Astrocyte of the cerebellum (primary cell): ENCODE results near the gene FBLN5.

ENCODE experiments used
- DNase-seq: peaks from one replicate; pipeline ENCODE4 v3.0.0-alpha.2; 2011; ENCODE audit warnings: low read depth
- H3K4me3 ChIP-seq: 2 replicates; pipeline ENCODE4 v1.5.1; 2011; ENCODE audit warnings: mild to moderate bottlenecking, low read depth, low read length, moderate library complexity
- CTCF ChIP-seq: IDR thresholded peaks from 2 replicates; pipeline ENCODE4 v1.5.1; 2012; ENCODE audit warnings: low read length, low read depth, moderate library complexity, mild to moderate bottlenecking; ENCODE audit errors: missing control alignments
- in situ Hi-C: cut with HindIII; loops from 2 replicates; pipeline ENCODE4 v1.10.0; 2017; ENCODE audit warnings: low sequenced_read_pairs

Gene FBLN5

GRCh38 chr14:91935586-91935985 is 11.9 kb downstream of the FBLN5 start:
- H3K4me3 ChIP-seq = no peak overlapping the region
- TF ChIP-seq CTCF = no peak
- no peak for DNase-seq
- in situ Hi-C loops = no loop called here

DNA sequence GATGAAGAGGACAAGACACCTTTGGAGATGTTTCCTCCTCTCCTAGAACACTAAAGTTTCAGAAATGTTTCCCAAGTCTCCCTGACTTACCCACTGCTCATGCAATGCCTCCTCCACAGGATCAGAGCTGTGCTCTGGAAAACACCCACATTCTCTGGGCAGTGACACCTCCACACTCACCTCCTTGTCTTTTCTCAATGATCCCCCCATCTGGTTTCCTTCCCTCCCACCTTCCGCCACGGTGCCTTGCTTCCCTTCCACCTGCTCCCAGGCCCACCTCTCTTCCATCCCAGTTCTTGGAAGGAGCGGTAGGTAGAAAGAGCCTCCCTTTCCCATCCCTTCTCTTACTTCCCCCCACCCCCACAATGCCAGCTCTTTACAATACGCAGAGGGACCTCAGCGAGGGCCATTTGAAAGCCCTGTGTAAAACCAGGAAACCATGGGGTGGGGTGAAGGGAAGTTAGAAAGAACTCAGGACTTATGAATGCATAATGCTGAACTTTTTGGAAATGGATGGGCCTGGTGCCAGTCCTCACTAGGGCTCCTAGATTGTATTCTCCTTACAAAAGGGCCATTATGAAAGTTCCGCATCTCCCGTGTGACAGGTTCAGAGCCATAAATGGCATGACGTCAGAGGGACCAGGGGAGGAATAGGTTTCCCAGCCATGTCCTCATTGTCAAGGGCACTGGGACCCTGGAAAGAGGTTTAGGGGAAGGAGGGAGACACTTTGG is 12.8 kb downstream of the FBLN5 start:
- DNase-seq = no peak
- H3K4me3 ChIP-seq = no peak overlapping the region
- in situ Hi-C loops = no loop called here
- TF ChIP-seq CTCF = no peak

- no peak for DNase-seq
- no peak for TF ChIP-seq CTCF
- in situ Hi-C loops = no loop called here
- H3K4me3 ChIP-seq = no peak overlapping the region
These were observed 15.9 kb downstream of the FBLN5 start for GRCh38 chr14:91931478-91932088.

- H3K4me3 ChIP-seq = no peak overlapping the region
- no peak for DNase-seq
- in situ Hi-C loops = no loop called here
- TF ChIP-seq CTCF = no peak
These were observed 17.8 kb downstream of the FBLN5 start for GRCh38 chr14:91929700-91930099.

DNA sequence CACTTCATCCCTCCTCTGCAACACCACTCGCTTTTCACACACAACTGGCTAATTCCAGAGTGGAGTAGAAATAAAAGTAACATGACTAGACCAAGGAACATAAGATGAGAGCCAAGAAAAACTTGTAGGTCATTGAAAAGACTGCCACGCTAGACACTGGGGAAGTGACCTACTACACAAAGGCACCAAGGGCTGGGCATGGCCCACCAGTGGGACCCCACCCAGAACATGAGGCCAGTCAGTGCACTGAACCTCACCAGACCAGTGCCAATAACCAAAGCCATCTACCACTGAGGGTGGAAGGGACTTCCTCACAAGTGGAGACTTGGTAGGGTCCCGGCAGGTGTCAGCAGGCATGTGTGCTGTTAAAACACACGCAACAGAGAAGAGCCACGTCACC is 19.7 kb downstream of the FBLN5 start:
- in situ Hi-C loops = no loop called here
- no peak overlapping the region for H3K4me3 ChIP-seq
- DNase-seq = no peak
- TF ChIP-seq CTCF = no peak

DNA sequence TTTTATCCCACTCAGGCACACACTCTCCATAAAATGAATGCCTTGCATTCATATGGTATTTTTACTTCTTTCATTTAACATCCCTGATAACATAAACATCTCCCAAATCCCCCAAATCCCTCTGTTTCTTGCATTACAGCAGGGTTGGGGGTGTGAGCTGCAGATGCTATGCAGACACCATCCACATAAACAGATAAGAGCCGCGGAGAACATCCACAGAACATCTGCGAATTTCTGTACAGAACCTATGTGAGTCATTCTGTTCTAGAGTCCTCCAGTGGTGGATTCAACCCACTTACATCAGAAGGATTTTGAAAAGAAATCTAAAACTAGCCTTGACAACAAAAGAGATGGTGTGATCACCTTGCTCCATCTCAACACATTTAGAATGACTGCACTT is 20.3 kb downstream of the FBLN5 start:
- in situ Hi-C loops = no loop called here
- no peak for DNase-seq
- TF ChIP-seq CTCF = no peak
- H3K4me3 ChIP-seq = no peak overlapping the region
